Measurements from ENCODE around the gene RNASE1. TPM values are rescaled to one million over a fixed set of nuclear protein-coding genes. Genes with fewer than 3 reads are reported as not detected.

RNASE1 gene
- total and polyA plus RNA-seq, 9 of the 15 experiments (the other 6 are each of a cell fraction or from before 2014, with no cell fraction given): 6.4 to 33.3 (median 13.9) TPM

- TF ChIP-seq ZNF318 (IDR thresholded peaks at IDR 0.05; ENCODE audit: borderline replicate concordance in 1 of 2, low read depth in 1 of 2) (0 out of 4 replicates have a peak, but pooled peaks of 1 of the 2 experiments have one; percentile 32), ZNF140 (CRISPR knock-in tag; IDR thresholded peaks at IDR 0.05) (no peak), CBX3 (IDR thresholded peaks at IDR 0.05; ENCODE audit: borderline replicate concordance in 1 of 2, low read length in 2 of 2) (peak in 1 of 2 experiments; percentile 97; a peak in 2 of 3 replicates), CTBP1 (IDR thresholded peaks at IDR 0.05; ENCODE audit: borderline replicate concordance) (0 out of 2 replicates have a peak, but pooled peaks have one; percentile 15), ZBTB12 (CRISPR knock-in tag; IDR thresholded peaks at IDR 0.05) (no peak), POLR2B (IDR thresholded peaks at IDR 0.05; ENCODE audit: low read depth, partially characterized antibody) (peak; percentile 34), NCOA2 (IDR thresholded peaks at IDR 0.05; ENCODE audit: partially characterized antibody in 2 of 2) (no peak), DMBX1 (CRISPR knock-in tag; IDR thresholded peaks at IDR 0.05; ENCODE audit: borderline replicate concordance) (no peak), SRSF3 (IDR thresholded peaks at IDR 0.05; ENCODE audit: insufficient read depth, low read length) (no peak), MYBL2 (IDR thresholded peaks at IDR 0.05; ENCODE audit: low read depth) (no peak), MYBL2 (CRISPR knock-in tag; IDR thresholded peaks at IDR 0.05; ENCODE audit: borderline replicate concordance) (no peak), SUPT5H (IDR thresholded peaks at IDR 0.05) (peak; percentile 34; the same call in 1 of the 2 replicates), PHF21A (IDR thresholded peaks at IDR 0.05; ENCODE audit: borderline replicate concordance, low read depth) (no peak), BRD4 (IDR thresholded peaks at IDR 0.05) (no peak), CXXC5 (CRISPR knock-in tag; IDR thresholded peaks at IDR 0.05) (peak; percentile 34; the same call in 1 of the 2 replicates), NFIC (IDR thresholded peaks at IDR 0.05) (no peak), NRF1 (conservative IDR thresholded peaks at IDR 0.05 in 1 of 2, IDR thresholded peaks at IDR 0.05 in 1 of 2) (no peak), NFIX (CRISPR knock-in tag; IDR thresholded peaks at IDR 0.05; ENCODE audit: low read depth) (no peak)
Measured at GRCh38 chr14:20820063-20820904, 17.6 kb upstream of the RNASE1 start (continued).

Measured in K562 (cell line).